Breast epithelium (tissue), 4 donors: ENCODE measurements around the gene IL13RA1. TPM values are rescaled to one million over a fixed set of nuclear protein-coding genes. Genes with fewer than 3 reads are reported as not detected.
A peak's percentile ranks its signal among the peaks of the same experiment; 100 is the strongest.

Experiments used
- DNase-seq, 2 donors: peaks; one replicate each; pipeline ENCODE4 v3.0.0-alpha.2; 2019; ENCODE audit warnings: low spot score in 2 of 2
- H3K27ac ChIP-seq, 2 donors: fragments of 200-600 bp; sonication (generic) in 1 of 2; one replicate each; pipeline ENCODE4 v1.5.1; 2016 to 2019; ENCODE audit warnings: mild to moderate bottlenecking in 1 of 2
- H3K27me3 ChIP-seq, 2 donors: fragments of 200-600 bp; sonication (generic) in 1 of 2; one replicate each; pipeline versions ENCODE4 v1.5.1 to v1.6.0; 2017 to 2019; ENCODE audit warnings: control low read depth in 1 of 2, mild to moderate bottlenecking in 1 of 2
- H3K36me3 ChIP-seq: fragments of 200-600 bp; one replicate; pipeline ENCODE4 v1.5.1; 2019
- H3K4me1 ChIP-seq, 2 donors: fragments of 200-600 bp; sonication (generic); one replicate each; pipeline ENCODE4 v1.5.1; 2016 to 2019; ENCODE audit warnings: control low read depth in 1 of 2
- H3K4me3 ChIP-seq, 3 donors: fragments of 200-600 bp; sonication (generic); 1 replicate in 2 of 3; 2 replicates in 1 of 3; pipeline ENCODE4 v1.5.1; 2016 to 2019; ENCODE audit warnings: mild to moderate bottlenecking in 3 of 3, moderate library complexity in 2 of 3
- H3K9me3 ChIP-seq, 2 donors: fragments of 200-600 bp; sonication (generic) in 1 of 2; one replicate each; pipeline ENCODE4 v1.5.1; 2016 to 2019; ENCODE audit warnings: control low read depth in 1 of 2
- CTCF ChIP-seq, 3 donors: fragments of 450-650 bp; IDR thresholded peaks; one replicate each; pipeline ENCODE4 v1.5.1; 2016 to 2017; ENCODE audit warnings: antibody characterized with exemption in 3 of 3, mild to moderate bottlenecking in 3 of 3, moderate library complexity in 3 of 3
- POLR2A ChIP-seq: fragments of 450-650 bp; IDR thresholded peaks from one replicate; pipeline ENCODE4 v1.6.1; 2016; ENCODE audit warnings: antibody characterized with exemption, mild to moderate bottlenecking, moderate library complexity
- POLR2AphosphoS5 ChIP-seq, 3 donors: sonication (generic); formaldehyde crosslinking; IDR thresholded peaks; one replicate each; pipeline ENCODE4 v1.6.1; 2017; ENCODE audit warnings: antibody characterized with exemption in 3 of 3
- intact Hi-C: fragments of 100-400 bp; cut with DNase I; formaldehyde crosslinking; loops from one replicate; pipeline ENCODE4 v1.15.1; 2023; ENCODE audit warnings: low total_unique reads
- total RNA-seq, 3 donors: library from RNA; depleted of rRNA; stranded (reverse); fragments of >200 nt; gene quantifications; one replicate each; pipeline ENCODE4 v1.1.0, GENCODE V29; 2016

IL13RA1 gene
- total RNA-seq, 3 donors from 2014 or later = 71.4 to 80.8 (median 77.4) TPM

- Histone ChIP-seq H3K36me3 (no peaks in the 10 kb centered on the region), H3K9me3 (no peaks in the 10 kb centered on the region), H3K27ac (peak overlapping the region in 1 of 2 donors; percentile 61), H3K4me1 (no peaks in the 10 kb centered on the region), H3K27me3 (peaks cover 0 to 11% of the 10 kb centered on the region in 2 donors), H3K4me3 (no peak overlapping the region)
- DNase-seq = no peak
- TF ChIP-seq CTCF (IDR thresholded peaks at IDR 0.05) (no peak), POLR2A (no peak)
- intact Hi-C loops = no loop called here
These were observed 28.2 kb downstream of the IL13RA1 start for GRCh38 chrX:118755633-118756032.

- Histone ChIP-seq H3K4me3 (no peak overlapping the region), H3K36me3 (no peaks in the 10 kb centered on the region), H3K27ac (peak overlapping the region in 1 of 2 donors; percentile 61), H3K27me3 (peaks cover 0 to 11% of the 10 kb centered on the region in 2 donors), H3K9me3 (no peaks in the 10 kb centered on the region), H3K4me1 (no peaks in the 10 kb centered on the region)
- intact Hi-C loops = no loop called here
- no peak for DNase-seq
- TF ChIP-seq POLR2AphosphoS5 (IDR thresholded peaks at IDR 0.05) (no peak), CTCF (IDR thresholded peaks at IDR 0.05) (no peak), POLR2A (no peak)
These were observed 28.7 kb downstream of the IL13RA1 start for GRCh38 chrX:118756101-118756500.

GRCh38 chrX:118758511-118758910 lies 31.1 kb downstream of the IL13RA1 start:
- no peak for DNase-seq
- intact Hi-C loops = no loop called here

GRCh38 chrX:118760025-118760424 lies 32.6 kb downstream of the IL13RA1 start:
- DNase-seq = no peak
- intact Hi-C loops = no loop called here
- H3K9me3 ChIP-seq = no peaks in the 10 kb centered on the region
- no peak overlapping the region for H3K4me3 ChIP-seq
- no peaks in the 10 kb centered on the region for H3K4me1 ChIP-seq
- no peaks in the 10 kb centered on the region for H3K36me3 ChIP-seq
- H3K27ac ChIP-seq = no peak overlapping the region
- peaks cover 0 to 8% of the 10 kb centered on the region in 2 donors for H3K27me3 ChIP-seq
- TF ChIP-seq CTCF (IDR thresholded peaks at IDR 0.05) (no peak), POLR2A (no peak), POLR2AphosphoS5 (IDR thresholded peaks at IDR 0.05) (no peak)

More at GRCh38 chrX:118758511-118758910, 31.1 kb downstream of the IL13RA1 start:
- Histone ChIP-seq H3K9me3 (no peaks in the 10 kb centered on the region), H3K4me1 (no peaks in the 10 kb centered on the region), H3K4me3 (no peak overlapping the region), H3K36me3 (no peaks in the 10 kb centered on the region), H3K27ac (no peak overlapping the region), H3K27me3 (peaks cover 0 to 6% of the 10 kb centered on the region in 2 donors)
- TF ChIP-seq POLR2AphosphoS5 (IDR thresholded peaks at IDR 0.05) = no peak

GRCh38 chrX:118761939-118762707 lies 34.7 kb downstream of the IL13RA1 start:
- no peak for DNase-seq
- Histone ChIP-seq H3K27me3 (peaks cover 0 to 12% of the 10 kb centered on the region in 2 donors), H3K4me3 (no peak overlapping the region), H3K9me3 (no peaks in the 10 kb centered on the region), H3K36me3 (no peaks in the 10 kb centered on the region), H3K4me1 (no peaks in the 10 kb centered on the region), H3K27ac (no peak overlapping the region)
- TF ChIP-seq POLR2AphosphoS5 (IDR thresholded peaks at IDR 0.05) (no peak), CTCF (IDR thresholded peaks at IDR 0.05) (no peak), POLR2A (no peak)
- intact Hi-C loops = no loop called here
